Upper lobe of right lung (tissue), 1 donor: Measurements from ENCODE around the gene JAZF1. TPM values are rescaled to one million over a fixed set of nuclear protein-coding genes. Genes with fewer than 3 reads are reported as not detected.

Source experiments
- ATAC-seq: fragments of 200-7000 bp; cut with Tn5 transposase; one replicate; pipeline ENCODE4 v1.9.1; 2020; ENCODE audit warnings: mild to moderate bottlenecking, moderate library complexity
- DNase-seq: peaks from one replicate; pipeline ENCODE4 v3.0.0-alpha.2; 2020
- H3K27ac ChIP-seq: fragments of 200-600 bp; one replicate; pipeline ENCODE4 v1.8.0; 2022
- H3K27me3 ChIP-seq: fragments of 200-600 bp; one replicate; pipeline ENCODE4 v1.8.0; 2022; ENCODE audit warnings: mild to moderate bottlenecking
- H3K36me3 ChIP-seq: fragments of 200-600 bp; one replicate; pipeline ENCODE4 v1.8.0; 2022
- H3K4me1 ChIP-seq: fragments of 200-600 bp; one replicate; pipeline ENCODE4 v1.8.0; 2022
- H3K4me3 ChIP-seq: fragments of 200-600 bp; one replicate; pipeline ENCODE4 v1.8.0; 2022; ENCODE audit warnings: mild to moderate bottlenecking
- H3K9me3 ChIP-seq: fragments of 200-600 bp; one replicate; pipeline ENCODE4 v1.8.0; 2022
- intact Hi-C: fragments of 100-400 bp; cut with DNase I; formaldehyde crosslinking; loops from one replicate; pipeline ENCODE4 v1.11.0; 2022
- total RNA-seq: library from RNA; stranded (reverse); fragmentation: NEBNext Ultra II Directional; extraction: Animal tissue kit (Norgen Biotek cat#: 25700); gene quantifications from one replicate; pipeline ENCODE4 v1.2.1, GENCODE V29; 2021
- TF ChIP-seq, protein P1 (sequence below): fragments of 200-600 bp; IDR thresholded peaks from one replicate; pipeline ENCODE4 v1.8.0; 2022; ENCODE audit warnings: antibody characterized with exemption
- donor health status: DM: no; HTN: yes; CAD: no; lungs with severe emphysema.

Gene JAZF1
- total RNA-seq, 1 donor from 2014 or later = 20.6 TPM

DNA sequence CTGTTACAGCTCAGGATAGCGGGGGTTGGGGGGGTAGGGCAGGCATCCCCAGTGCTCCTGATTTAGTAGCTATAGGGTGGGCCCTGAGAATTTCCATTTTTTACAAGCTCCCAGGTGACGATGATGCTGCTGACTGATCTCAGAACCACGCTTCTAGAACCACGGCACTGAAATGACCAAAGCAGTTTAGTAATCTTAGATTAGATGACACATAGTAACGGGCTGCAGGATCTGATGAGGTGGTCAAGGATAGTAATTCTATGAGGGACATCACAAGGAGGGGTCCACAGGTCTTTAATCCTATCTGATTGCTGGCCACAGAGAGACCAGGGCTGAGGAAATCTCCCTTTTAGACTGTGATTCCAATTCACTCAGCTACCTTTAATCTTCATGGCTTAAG lies 167.2 kb downstream of the JAZF1 start:
- Histone ChIP-seq H3K4me1 (no peaks in the 10 kb centered on the region), H3K27me3 (no peaks in the 10 kb centered on the region), H3K27ac (no peak overlapping the region), H3K9me3 (no peaks in the 10 kb centered on the region), H3K36me3 (no peaks in the 10 kb centered on the region), H3K4me3 (no peak overlapping the region)
- no peak for ATAC-seq
- intact Hi-C loops = no loop called here
- TF ChIP-seq, protein P1, sequence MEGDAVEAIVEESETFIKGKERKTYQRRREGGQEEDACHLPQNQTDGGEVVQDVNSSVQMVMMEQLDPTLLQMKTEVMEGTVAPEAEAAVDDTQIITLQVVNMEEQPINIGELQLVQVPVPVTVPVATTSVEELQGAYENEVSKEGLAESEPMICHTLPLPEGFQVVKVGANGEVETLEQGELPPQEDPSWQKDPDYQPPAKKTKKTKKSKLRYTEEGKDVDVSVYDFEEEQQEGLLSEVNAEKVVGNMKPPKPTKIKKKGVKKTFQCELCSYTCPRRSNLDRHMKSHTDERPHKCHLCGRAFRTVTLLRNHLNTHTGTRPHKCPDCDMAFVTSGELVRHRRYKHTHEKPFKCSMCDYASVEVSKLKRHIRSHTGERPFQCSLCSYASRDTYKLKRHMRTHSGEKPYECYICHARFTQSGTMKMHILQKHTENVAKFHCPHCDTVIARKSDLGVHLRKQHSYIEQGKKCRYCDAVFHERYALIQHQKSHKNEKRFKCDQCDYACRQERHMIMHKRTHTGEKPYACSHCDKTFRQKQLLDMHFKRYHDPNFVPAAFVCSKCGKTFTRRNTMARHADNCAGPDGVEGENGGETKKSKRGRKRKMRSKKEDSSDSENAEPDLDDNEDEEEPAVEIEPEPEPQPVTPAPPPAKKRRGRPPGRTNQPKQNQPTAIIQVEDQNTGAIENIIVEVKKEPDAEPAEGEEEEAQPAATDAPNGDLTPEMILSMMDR = no peak
- no peak for DNase-seq

DNA sequence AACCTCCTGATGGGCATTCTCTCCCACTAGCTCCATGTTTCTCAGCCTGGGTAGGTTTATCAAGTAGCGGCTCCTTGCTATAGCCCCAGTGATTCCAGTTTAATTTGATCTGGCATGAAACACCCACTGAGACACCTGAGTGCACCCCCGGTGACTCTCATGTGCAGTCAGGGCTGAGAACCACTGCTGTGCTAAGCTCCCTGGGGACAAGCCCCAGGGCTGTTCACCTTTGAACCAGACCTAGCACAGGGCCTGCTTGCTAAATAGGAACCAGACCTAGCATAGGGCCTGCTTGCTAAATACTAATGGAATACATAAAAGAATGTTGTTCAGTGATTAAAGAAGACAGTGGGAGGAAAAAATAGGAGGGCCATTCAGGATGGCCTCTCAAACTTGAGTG lies 167.6 kb downstream of the JAZF1 start:
- no peak for ATAC-seq
- TF ChIP-seq, protein P1 = no peak
- Histone ChIP-seq H3K27me3 (no peaks in the 10 kb centered on the region), H3K27ac (no peak overlapping the region), H3K36me3 (no peaks in the 10 kb centered on the region), H3K4me1 (no peaks in the 10 kb centered on the region), H3K4me3 (no peak overlapping the region), H3K9me3 (no peaks in the 10 kb centered on the region)
- DNase-seq = no peak
- intact Hi-C loops = no loop called here

DNA sequence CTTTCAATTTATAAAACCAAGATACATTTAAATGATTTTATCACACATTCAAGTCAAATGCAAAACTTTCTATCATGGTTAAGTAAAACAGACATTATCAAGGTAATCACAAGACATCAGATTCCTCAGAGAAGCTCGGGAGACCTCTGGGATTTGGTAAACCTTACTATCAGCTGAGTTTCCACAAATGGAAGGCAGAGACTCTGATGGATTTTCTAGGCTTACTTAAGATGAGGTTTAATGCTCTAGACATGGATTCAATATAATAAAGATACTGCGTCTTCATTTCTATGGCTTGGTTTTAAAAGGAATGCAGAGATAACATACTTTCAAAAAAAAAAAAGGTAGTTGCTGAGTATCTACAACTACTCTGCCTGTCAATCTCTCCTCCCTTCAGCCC lies 171.7 kb downstream of the JAZF1 start:
- no peak overlapping the region for H3K27ac ChIP-seq
- H3K27me3 ChIP-seq = no peaks in the 10 kb centered on the region
- DNase-seq = no peak
- no peak overlapping the region for H3K4me3 ChIP-seq
- H3K36me3 ChIP-seq = no peaks in the 10 kb centered on the region
- intact Hi-C loops = no loop called here
- no peaks in the 10 kb centered on the region for H3K9me3 ChIP-seq
- H3K4me1 ChIP-seq = no peaks in the 10 kb centered on the region
- ATAC-seq = no peak
- TF ChIP-seq, protein P1 = no peak

DNA sequence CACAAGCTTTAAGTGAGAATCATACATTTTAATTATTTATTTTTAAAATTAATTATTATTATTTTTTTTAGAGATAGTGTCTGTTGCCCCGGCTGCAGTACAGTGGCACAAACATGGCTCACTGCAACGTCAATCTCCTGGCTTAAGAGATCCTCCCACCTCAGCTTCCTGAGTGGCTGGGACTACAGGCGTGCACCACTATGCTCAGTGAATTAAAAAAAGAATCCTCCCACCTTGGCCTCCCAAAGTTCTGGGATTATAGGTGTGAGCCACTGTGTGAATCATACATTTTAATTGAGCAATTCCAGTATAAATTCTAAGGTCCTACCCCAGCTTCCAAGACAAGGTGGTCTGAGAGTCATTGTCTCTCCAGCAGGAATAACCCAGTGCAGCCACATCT lies 172.4 kb downstream of the JAZF1 start:
- H3K4me3 ChIP-seq = no peak overlapping the region
- no peaks in the 10 kb centered on the region for H3K27me3 ChIP-seq
- TF ChIP-seq, protein P1 = no peak
- H3K27ac ChIP-seq = no peak overlapping the region
- H3K9me3 ChIP-seq = no peaks in the 10 kb centered on the region
- DNase-seq (no peak), ATAC-seq (no peak)
- intact Hi-C loops = no loop called here
- no peaks in the 10 kb centered on the region for H3K36me3 ChIP-seq
- no peaks in the 10 kb centered on the region for H3K4me1 ChIP-seq

DNA sequence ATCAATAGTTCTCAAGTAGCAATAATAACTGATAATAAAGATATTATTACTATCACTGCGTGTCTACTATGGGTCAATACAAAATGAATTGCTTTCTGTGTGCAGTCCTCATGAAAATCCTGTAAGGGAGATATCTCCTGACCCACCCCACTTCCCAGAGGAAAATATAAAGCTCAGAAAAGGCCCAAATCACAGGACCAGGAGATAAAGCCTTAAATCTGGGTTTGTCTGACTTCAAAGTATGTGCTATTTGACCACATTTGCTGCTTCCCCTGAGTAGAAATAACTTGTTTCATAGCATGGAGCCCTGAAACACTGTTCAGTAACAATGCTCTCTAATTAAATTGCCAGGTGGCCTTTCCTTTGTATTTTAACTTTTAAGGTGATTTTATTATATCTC lies 174.1 kb downstream of the JAZF1 start:
- H3K36me3 ChIP-seq = no peaks in the 10 kb centered on the region
- no peaks in the 10 kb centered on the region for H3K9me3 ChIP-seq
- DNase-seq (no peak), ATAC-seq (no peak)
- H3K4me3 ChIP-seq = no peak overlapping the region
- intact Hi-C loops = no loop called here
- no peak overlapping the region for H3K27ac ChIP-seq
- no peaks in the 10 kb centered on the region for H3K4me1 ChIP-seq
- TF ChIP-seq, protein P1 = no peak
- H3K27me3 ChIP-seq = no peaks in the 10 kb centered on the region

DNA sequence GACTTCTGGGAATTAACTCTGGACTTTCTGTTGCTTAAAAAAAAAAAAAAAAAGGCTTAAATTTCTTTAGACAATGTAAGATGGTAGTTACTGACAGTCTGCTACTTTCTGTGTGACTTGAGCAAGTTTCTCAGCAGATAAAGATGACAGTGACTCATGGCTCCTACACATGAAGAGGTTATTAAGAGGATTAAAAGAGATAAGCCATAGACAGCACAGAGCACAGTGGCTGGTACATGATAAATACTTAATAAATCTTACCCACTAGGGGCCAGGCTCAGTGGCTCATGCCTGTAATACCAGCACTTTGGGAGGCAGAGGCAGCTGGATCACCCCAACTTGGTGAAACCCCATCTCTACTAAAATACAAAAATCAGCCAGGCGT lies 174.8 kb downstream of the JAZF1 start:
- Histone ChIP-seq H3K27me3 (no peaks in the 10 kb centered on the region), H3K9me3 (no peaks in the 10 kb centered on the region), H3K4me3 (no peak overlapping the region), H3K36me3 (no peaks in the 10 kb centered on the region), H3K4me1 (no peaks in the 10 kb centered on the region), H3K27ac (no peak overlapping the region)
- no peak for DNase-seq
- no peak for ATAC-seq
- TF ChIP-seq, protein P1 = no peak
- intact Hi-C loops = no loop called here
